HG02884 (cell line): ENCODE measurements around the gene GALNS.

Source experiments
- ATAC-seq: cut with Tn5 transposase; IDR thresholded peaks from one replicate; pipeline ENCODE4 v1.9.1; 2021; ENCODE audit warnings: mild to moderate bottlenecking, moderate library complexity; ENCODE audit not compliant: unreplicated experiment

Gene GALNS

GRCh38 chr16:88859381-88860091 is 2.8 kb upstream of the GALNS start:
- ATAC-seq: no peak

DNA sequence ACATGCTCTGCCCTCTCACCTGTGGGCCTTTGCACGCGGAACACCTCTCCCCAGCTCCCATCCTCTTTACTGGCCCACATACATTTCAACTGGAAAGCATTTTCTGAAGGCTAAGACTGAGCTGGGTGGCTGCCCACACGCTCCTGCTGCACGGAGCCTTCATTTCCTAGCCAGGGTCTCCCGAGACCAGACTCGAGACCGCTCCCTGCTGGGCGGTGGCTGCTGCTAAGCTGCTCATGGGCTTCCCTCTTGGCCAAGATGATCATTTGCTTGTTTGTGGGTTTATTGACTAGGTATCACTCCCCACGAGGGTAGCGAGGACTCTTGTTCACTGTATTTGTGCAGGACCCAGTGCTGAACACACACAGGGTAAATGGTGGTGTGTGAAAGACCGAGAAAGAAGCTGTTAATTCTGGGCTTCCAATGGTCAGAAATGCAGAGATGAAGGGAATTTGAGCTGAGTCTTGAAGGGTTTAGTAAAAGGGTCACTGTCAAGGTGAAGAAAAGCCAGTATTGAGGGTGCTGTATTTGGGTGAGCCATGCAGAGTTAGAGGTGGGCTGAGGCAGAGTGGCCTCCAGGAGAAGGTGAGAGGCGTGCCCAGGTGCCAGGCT is 1.1 kb upstream of the GALNS start:
- no peak for ATAC-seq

GRCh38 chr16:88856122-88856827 is 472 bp downstream of the GALNS start:
- ATAC-seq: peak; percentile 10

GRCh38 chr16:88855736-88856121 is 1.0 kb downstream of the GALNS start:
- no peak for ATAC-seq

DNA sequence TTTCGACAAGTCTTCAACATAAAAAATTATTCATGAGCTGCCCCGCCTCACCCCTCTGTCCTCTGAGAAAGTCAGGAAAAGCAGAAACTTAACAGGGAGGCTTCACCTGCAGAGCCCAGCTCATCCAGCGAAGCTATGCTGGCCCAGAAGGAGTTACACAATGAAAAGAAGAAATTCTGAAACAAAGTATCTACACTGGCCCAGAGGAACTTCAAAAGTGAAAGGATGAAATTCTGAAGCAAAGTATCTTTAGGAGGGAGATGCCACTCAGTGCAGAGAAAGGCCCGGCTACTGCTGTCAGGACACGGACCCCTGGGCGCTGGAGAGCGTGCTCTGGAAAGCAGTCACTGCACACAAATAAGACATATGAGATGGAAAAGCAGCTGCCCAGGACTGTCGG is 1.6 kb downstream of the GALNS start:
- no peak for ATAC-seq

GRCh38 chr16:88854306-88855111 is 2.2 kb downstream of the GALNS start:
- no peak for ATAC-seq

DNA sequence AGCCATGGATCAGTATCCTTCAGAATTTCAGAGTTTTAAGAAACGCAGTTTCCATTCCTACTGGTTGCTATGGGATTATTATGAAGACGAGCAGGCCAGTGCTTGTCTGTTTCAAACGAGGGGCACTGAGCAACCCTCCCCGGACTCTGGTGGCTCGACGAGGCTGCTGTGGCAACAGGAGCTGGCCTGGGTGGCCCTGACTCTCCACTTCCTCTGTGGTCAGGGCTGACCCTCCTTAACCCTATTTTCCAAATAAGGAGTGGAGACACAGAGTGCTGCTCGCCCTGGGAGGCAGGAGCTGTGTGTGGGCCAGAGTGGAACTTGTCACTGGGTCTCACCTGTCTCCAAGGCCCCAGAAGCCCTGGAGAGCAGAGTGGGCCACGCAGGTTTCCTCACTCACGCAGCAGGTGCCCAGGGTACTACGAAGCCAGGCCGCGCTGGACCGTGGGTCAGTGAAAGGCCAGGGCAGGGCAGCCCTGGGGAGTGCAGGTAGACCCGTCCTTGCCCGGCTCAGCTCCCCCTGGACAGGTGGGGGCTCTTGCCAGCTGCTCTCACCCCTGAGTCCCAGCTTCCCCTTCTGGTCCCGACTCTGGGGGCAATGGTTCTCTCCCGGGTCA is 3.3 kb downstream of the GALNS start:
- no peak for ATAC-seq

GRCh38 chr16:88851616-88852015 is 5.1 kb downstream of the GALNS start:
- ATAC-seq: no peak

GRCh38 chr16:88850531-88851199 is 6.1 kb downstream of the GALNS start:
- ATAC-seq: no peak

DNA sequence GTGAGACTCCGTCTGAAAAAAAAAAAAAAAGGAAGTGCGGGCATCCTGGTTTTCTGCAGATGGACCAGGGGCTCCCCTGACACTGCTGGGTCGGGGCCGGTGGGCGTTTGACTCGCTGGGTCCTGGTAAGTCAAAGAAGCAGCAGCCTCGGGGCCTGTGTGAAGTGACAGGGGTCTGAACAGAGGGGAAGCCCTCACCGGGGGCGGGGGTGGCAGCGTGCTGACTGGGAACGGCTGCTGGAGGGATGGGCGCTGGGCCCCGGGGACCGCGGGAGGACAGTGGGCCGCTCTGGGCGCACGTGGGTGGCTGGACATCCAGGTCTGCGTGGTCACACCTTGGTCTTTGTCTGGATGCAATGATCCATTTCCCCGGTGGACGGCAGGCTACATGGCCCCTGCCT is 8.2 kb downstream of the GALNS start:
- ATAC-seq: no peak

- no peak for ATAC-seq
These were observed 9.1 kb downstream of the GALNS start for GRCh38 chr16:88847654-88848053.

DNA sequence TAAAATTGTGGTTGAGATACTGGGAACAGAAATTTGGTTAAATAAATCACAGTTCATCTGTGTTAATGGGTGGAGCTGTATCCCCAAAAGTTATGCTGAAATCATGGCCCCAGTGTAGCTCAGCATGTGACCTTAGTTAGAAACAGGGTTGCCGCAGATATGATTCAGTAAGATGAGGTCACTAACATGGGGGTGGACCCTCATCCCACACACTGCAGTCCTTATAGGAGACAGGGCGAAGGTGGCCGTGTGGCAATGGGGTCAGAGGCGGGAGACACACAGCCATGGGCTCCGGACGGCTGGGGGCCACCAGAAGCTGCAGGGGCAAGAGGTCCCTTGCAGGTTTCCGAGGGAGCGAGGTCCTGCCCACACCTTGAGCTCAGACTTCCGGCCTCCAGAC is 10.7 kb downstream of the GALNS start:
- no peak for ATAC-seq

GRCh38 chr16:88844419-88845036 is 12.2 kb downstream of the GALNS start:
- no peak for ATAC-seq

- ATAC-seq: no peak
These were observed 13.5 kb downstream of the GALNS start for GRCh38 chr16:88843256-88843655.

GRCh38 chr16:88842806-88843205 is 13.9 kb downstream of the GALNS start:
- no peak for ATAC-seq

GRCh38 chr16:88842308-88842756 is 14.4 kb downstream of the GALNS start:
- no peak for ATAC-seq

GRCh38 chr16:88841521-88842307 is 15.0 kb downstream of the GALNS start:
- ATAC-seq: no peak

GRCh38 chr16:88840600-88841215 is 16.0 kb downstream of the GALNS start:
- ATAC-seq: no peak
